Measurements from ENCODE around the gene OAS1.

OAS1 gene

GRCh38 chr12:112965643-112966042 is 58.9 kb downstream of the OAS1 start:
- no peaks in the 10 kb centered on the region for H3K79me2 ChIP-seq (ENCODE audit: control insufficient read depth, insufficient read depth, low read length, unreplicated experiment)
- no peak overlapping the region for H2AFZ ChIP-seq (ENCODE audit: low read length, unreplicated experiment)
- H3K27me3 ChIP-seq (ENCODE audit: insufficient read depth, low read length) = no peaks in the 10 kb centered on the region
- peaks cover 90% of the 10 kb centered on the region for H3K36me3 ChIP-seq (ENCODE audit: insufficient read depth, low read length)
- H3K27ac ChIP-seq (ENCODE audit: low read depth, low read length) = no peak overlapping the region
- no peaks in the 10 kb centered on the region for H3K4me1 ChIP-seq (ENCODE audit: control insufficient read depth, insufficient read depth, low read length, unreplicated experiment)
- H3K4me3 ChIP-seq (ENCODE audit: low read depth, low read length) = no peak overlapping the region

GRCh38 chr12:112967306-112967705 is 60.5 kb downstream of the OAS1 start:
- no peak overlapping the region for H3K4me3 ChIP-seq (ENCODE audit: low read depth, low read length)
- H3K4me1 ChIP-seq (ENCODE audit: control insufficient read depth, insufficient read depth, low read length, unreplicated experiment) = no peaks in the 10 kb centered on the region
- no peaks in the 10 kb centered on the region for H3K27me3 ChIP-seq (ENCODE audit: insufficient read depth, low read length)
- H2AFZ ChIP-seq (ENCODE audit: low read length, unreplicated experiment) = no peak overlapping the region
- H3K36me3 ChIP-seq (ENCODE audit: insufficient read depth, low read length) = peaks cover 76% of the 10 kb centered on the region
- no peak overlapping the region for H3K27ac ChIP-seq (ENCODE audit: low read depth, low read length)
- no peaks in the 10 kb centered on the region for H3K79me2 ChIP-seq (ENCODE audit: control insufficient read depth, insufficient read depth, low read length, unreplicated experiment)

- Histone ChIP-seq H3K27me3 (ENCODE audit: insufficient read depth, low read length) (no peaks in the 10 kb centered on the region), H3K36me3 (ENCODE audit: insufficient read depth, low read length) (peaks cover 71% of the 10 kb centered on the region)
Measured at GRCh38 chr12:112967858-112968257, 61.1 kb downstream of the OAS1 start.

More at GRCh38 chr12:112967858-112968257, 61.1 kb downstream of the OAS1 start:
- no peak overlapping the region for H3K27ac ChIP-seq (ENCODE audit: low read depth, low read length)
- H3K79me2 ChIP-seq (ENCODE audit: control insufficient read depth, insufficient read depth, low read length, unreplicated experiment) = no peaks in the 10 kb centered on the region
- no peak overlapping the region for H2AFZ ChIP-seq (ENCODE audit: low read length, unreplicated experiment)
- H3K4me1 ChIP-seq (ENCODE audit: control insufficient read depth, insufficient read depth, low read length, unreplicated experiment) = no peaks in the 10 kb centered on the region
- no peak overlapping the region for H3K4me3 ChIP-seq (ENCODE audit: low read depth, low read length)
